SW 1271 (cell line): ENCODE measurements around the gene TSPEAR.

ENCODE experiments used
- DNase-seq, 2 experiments: peaks; one replicate each; lab custom pipeline; 2025; lab: John Stamatoyannopoulos, UW

Gene TSPEAR

GRCh38 chr21:44502171-44502958 lies 209.0 kb downstream of the TSPEAR start:
- no peak for DNase-seq

DNA sequence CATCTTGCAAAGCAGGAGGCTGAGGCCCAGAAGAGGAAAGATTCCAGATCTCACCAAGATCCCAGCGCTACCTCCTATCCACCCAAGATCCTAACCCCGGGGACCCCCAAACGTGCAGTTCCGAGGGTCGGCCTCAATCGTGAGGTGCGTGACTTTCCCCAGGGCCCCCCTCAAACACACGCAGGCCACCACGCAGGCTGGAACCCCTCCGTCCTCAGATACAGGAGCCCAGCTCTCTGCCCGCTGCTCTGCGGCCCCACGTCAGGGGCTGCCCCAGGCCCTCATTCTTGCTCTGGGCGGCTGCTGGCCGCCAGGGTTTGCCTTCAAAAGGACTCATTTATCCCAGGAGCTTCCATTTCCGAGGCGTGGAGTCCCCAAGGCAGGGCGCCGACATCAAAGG lies 211.3 kb downstream of the TSPEAR start:
- DNase-seq = no peak

DNA sequence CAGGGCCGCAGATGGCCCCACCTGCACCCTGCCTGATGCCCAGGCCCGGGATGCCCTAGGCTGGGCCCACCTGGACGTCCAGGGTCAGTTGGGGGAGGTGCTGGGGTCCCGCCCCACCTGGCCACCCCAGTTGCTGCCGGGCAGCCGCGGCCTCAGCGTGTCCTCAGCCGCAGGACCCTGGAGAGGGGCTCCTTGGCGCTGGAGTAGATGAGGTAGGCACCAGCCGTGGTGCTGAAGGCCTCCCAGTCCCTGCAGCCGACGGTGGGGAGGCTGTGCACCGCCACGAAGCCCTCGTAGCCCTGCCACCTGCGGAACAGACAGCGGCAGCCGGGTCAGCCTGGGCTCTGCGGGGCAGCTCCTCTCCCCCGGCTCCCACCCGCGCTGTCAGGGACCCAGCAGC lies 211.7 kb downstream of the TSPEAR start:
- no peak for DNase-seq

- DNase-seq = no peak
Observed at GRCh38 chr21:44499211-44499560, 212.2 kb downstream of the TSPEAR start.

DNA sequence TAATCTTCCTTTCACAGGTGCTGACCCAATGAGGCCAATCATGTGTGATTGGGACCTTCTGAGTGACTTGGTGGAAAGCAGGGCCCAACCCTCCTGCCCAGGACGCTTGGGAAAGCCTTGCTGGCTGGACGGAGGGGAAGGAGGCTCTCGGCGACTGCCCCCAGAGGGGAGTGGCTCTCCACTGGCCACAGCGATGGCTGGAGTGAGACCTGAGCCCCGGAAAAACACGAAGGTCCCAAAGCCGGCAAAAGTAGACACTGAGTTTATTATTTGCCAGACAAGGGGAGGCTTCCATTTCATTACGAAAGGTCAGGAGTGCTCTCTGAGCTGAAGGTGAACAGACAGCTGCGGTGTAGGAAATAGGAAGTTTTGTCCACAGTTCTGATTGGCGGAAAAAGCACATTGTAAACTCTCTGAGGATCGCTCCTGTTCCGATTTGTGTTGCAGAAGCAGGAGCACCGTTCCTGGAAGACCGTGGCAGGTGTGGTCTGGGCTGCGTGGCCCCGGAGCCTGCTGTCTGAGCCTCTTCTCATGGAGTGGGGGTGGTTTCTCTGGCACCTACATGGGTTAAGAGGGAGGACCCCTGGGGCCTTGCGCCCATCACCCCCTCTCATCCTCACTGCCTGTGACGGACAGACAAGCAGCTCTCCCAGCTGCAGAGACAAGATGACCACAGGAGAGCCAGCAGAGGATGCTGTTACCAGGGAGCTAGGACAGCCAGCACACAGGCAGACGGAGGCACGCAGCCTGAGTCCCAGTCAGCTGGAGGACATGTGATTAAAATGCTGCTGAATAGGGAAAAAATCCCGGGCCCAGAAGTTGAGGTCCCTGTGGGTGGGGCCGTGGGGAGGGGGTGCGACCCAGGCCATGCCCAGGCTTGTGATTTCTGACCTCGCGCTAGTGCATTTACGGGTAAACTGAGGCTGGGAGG lies 212.8 kb downstream of the TSPEAR start:
- DNase-seq = no peak

- no peak for DNase-seq
Observed at GRCh38 chr21:44497703-44498126, 213.7 kb downstream of the TSPEAR start.

DNA sequence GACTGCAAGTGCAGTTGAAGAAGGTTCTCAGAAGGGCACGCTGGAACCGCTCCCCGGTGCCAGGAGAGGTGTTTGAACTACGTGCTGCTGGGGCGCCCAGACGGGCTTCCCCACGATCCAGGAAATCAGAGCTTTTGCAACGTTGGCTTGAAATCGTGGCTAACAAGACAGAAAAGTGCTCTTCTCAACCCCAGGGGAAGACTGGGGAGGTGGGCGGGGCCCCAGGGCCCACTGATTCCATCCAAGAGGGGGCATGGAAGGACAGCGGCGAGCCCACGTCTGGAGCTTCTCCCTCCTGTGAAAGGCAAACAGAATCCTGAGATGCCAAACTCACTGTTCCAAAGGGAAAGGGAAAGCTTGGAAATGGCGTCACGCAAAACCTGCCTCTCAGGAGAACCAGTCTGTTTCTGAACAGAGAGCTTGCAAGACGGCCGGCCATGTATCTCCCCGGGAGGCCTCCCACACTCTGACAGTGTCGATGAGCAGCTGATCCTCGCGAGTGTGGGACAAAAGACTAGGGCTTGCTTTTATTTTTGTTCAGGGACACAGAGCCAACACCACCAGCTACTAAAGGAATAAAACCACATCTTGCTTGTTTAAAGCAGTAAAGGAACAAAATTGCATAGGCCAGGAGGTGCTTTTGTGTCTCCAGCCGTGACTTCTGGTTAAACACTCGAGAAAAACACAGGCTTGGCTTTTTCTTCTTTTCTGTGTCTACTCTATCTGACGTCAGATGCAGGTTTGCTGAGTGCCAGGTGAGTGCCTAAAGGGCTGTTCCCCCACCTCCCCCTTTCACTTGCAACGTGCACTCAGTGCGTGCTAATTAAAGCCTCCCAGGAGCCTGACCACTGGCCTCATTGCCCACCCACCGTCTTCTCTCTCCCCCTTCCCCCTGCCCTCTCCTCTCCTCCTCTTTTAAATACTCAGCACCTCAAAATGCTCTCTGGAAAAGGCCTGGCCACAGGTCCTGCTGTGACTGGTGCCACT lies 214.5 kb downstream of the TSPEAR start:
- DNase-seq = no peak

- DNase-seq = no peak
Observed at GRCh38 chr21:44495611-44496563, 215.5 kb downstream of the TSPEAR start.

DNA sequence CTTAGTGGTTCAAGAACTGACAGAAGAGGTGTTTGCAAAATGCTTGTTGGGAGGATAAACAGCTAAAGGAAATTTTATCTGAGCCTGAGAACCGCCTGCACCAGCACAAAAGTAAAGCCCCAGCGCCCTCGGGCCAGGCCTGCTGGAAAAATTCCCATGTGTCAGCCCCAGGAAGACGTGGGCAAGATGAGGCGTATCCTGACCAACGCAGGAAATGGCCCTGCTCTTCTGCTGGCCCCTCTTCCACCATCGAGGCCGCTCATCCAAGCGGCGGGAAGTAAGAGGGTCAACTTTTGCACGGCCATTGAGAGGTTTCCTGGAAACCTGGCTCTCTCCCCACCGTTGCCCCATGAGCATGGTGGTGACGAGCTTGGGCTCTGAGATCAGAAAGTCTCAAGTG lies 216.4 kb downstream of the TSPEAR start:
- DNase-seq = no peak

- DNase-seq = no peak
Observed at GRCh38 chr21:44494418-44494817, 217.0 kb downstream of the TSPEAR start.

DNA sequence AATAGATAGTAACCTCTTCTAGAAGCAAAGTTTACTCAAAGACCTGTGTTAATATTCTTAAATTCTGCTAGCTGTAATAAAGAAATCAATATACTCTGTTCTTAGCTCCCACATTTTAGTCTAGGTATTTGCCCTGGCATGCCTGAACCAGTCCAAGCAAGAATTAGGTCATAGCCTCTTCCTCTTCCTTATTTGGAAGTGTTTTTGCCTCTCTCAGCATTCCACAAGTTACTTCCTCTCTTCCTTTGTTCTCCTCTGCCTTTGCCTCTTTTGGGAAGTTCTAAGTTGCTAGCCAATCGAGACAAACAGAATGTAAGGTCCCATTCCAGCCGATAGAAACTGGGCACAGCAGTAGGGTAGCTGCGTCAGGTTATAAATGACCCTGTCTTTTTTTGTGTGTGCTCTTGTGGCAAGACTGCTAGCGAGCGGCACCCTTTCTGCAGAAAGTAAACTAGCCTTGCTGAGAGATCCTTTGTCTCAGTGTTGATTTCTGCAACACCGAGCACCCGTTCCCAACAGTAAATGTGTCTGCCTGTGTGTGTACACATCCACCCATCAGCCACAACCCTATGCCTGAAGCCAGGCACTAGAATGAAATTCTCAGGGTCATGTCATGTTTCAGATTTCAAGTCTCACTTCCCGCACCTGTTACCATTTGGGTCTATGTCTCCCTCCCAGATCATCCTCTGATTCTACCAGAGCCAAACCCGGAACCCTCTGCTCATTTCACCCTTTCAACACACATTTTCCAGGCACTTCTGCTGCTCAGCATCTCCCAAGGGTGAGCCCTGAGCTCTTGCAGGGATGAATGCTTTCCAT lies 218.6 kb downstream of the TSPEAR start:
- DNase-seq = no peak

GRCh38 chr21:44490816-44491215 lies 220.6 kb downstream of the TSPEAR start:
- DNase-seq = no peak

DNA sequence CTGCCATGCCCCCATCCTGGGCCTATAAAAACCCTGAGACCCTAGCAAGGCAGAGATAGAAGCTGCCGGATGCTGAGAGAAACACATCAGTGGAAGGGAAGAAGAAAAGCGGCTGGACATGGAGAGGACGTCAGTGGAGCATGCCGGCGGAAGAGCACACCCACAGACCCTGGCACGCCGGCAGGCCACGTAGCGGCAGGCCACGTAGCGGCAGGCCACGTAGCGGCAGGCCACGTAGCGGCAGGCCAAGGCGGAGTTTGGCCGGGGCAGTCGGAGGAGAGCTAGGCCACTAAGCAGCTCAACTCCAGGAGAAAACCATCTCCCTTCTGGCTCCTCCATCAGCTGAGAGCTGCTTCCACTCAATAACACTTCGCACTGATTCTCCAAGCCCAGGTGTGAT lies 221.0 kb downstream of the TSPEAR start:
- no peak for DNase-seq

- no peak for DNase-seq
Observed at GRCh38 chr21:44489962-44490361, 221.4 kb downstream of the TSPEAR start.

DNA sequence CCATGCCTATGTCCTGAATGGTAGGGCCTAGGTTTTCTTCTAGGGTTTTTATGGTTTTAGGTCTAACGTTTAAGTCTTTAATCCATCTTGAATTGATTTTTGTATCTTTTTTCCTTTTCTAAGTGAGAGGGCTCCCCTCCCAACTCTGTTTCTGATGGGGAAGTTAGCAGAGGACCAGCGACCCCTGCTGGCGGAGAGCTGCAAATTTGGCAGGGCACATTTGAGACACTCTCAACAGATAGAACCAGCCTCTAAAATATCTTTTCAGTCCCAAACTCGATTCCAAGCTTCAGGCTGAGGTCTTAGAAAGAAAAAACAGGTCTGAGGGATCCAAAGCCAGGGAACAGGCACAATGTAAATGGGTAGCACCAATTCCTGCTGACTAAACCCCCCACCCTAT lies 223.5 kb downstream of the TSPEAR start:
- no peak for DNase-seq

DNA sequence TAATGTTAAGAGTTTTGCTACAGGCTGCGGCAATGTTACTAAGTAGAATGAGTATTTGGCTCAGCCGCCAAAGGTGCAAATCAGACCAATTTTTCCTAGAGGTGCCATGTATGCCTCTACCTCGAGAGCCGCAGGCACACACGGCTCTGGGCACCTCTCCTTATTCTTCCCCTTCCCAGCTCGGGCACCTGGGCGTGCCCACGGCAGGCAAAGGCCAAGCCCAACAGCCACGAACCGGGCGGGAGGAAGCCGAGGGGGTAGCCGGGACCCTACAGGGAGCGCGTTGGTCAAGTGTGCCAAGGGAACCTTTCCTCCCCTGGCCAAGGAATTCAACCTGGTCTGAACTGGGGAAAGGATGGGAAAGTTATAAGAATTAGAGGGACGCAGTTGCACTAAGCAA lies 225.1 kb downstream of the TSPEAR start:
- no peak for DNase-seq

DNA sequence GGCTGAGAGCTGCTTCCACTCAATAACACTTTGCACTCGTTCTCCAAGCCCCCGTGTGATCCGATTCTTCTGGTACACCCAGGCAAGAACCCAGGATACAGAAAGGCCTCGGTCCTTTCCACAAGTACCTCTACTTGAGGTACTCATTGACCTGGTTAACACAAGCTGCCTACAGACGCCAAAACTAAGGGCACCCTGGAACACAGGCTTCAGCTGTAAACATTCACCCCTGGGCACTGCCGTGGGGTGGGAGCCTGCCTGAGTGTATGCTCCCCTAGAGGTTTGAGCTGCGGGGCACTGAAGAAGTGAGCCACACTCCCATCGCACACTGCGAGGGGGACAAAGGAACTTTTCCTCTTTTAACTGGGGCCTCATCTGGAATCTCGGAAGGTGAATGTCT lies 225.6 kb downstream of the TSPEAR start:
- no peak for DNase-seq

GRCh38 chr21:44485254-44485793 lies 226.0 kb downstream of the TSPEAR start:
- peak in 1 of 2 experiments; percentile 6 for DNase-seq

GRCh38 chr21:44484498-44485253 lies 226.7 kb downstream of the TSPEAR start:
- DNase-seq = no peak
